Stimulated activated CD4-positive, alpha-beta T cell treated with anti-CD3 and anti-CD28 coated beads, Interleukin-1b, Interleukin-23, amount 100 ng/mL, for 24 hours (primary cell): ENCODE measurements around the gene TTLL11.

Source experiments
- DNase-seq, 4 experiments: peaks; one replicate each; pipeline ENCODE4 v3.0.0-alpha.2; 2020; ENCODE audit warnings: low read depth in 4 of 4, low spot score in 1 of 4

The TTLL11 gene

GRCh38 chr9:122053064-122053463 lies 40.0 kb downstream of the TTLL11 start:
- DNase-seq: no peak

GRCh38 chr9:122051351-122052321 lies 41.5 kb downstream of the TTLL11 start:
- peak in 2 of 4 experiments; percentile 4 to 45 for DNase-seq

- DNase-seq: no peak
Observed at GRCh38 chr9:122050167-122050566, 42.9 kb downstream of the TTLL11 start.

- no peak for DNase-seq
Observed at GRCh38 chr9:122042056-122042455, 51.1 kb downstream of the TTLL11 start.

- no peak for DNase-seq
Observed at GRCh38 chr9:122040561-122041242, 52.4 kb downstream of the TTLL11 start.

GRCh38 chr9:122039234-122039633 lies 53.9 kb downstream of the TTLL11 start:
- DNase-seq: no peak

- DNase-seq: no peak
Observed at GRCh38 chr9:122036988-122037387, 56.1 kb downstream of the TTLL11 start.

GRCh38 chr9:122036408-122036807 lies 56.7 kb downstream of the TTLL11 start:
- no peak for DNase-seq

GRCh38 chr9:122033775-122034373 lies 59.2 kb downstream of the TTLL11 start:
- no peak for DNase-seq

- no peak for DNase-seq
Observed at GRCh38 chr9:122032346-122032745, 60.8 kb downstream of the TTLL11 start.

- DNase-seq: no peak
Observed at GRCh38 chr9:122031776-122032175, 61.3 kb downstream of the TTLL11 start.

GRCh38 chr9:122031157-122031556 lies 62.0 kb downstream of the TTLL11 start:
- no peak for DNase-seq

GRCh38 chr9:122030357-122030756 lies 62.8 kb downstream of the TTLL11 start:
- DNase-seq: no peak

- no peak for DNase-seq
Observed at GRCh38 chr9:122029898-122030297, 63.2 kb downstream of the TTLL11 start.

- no peak for DNase-seq
Observed at GRCh38 chr9:122028089-122028488, 65.0 kb downstream of the TTLL11 start.

GRCh38 chr9:122020398-122020797 lies 72.7 kb downstream of the TTLL11 start:
- no peak for DNase-seq

GRCh38 chr9:122016744-122017143 lies 76.4 kb downstream of the TTLL11 start:
- DNase-seq: no peak

- no peak for DNase-seq
Observed at GRCh38 chr9:122016309-122016708, 76.8 kb downstream of the TTLL11 start.

- no peak for DNase-seq
Observed at GRCh38 chr9:122015170-122015821, 77.8 kb downstream of the TTLL11 start.

- no peak for DNase-seq
Observed at GRCh38 chr9:122011818-122012498, 81.2 kb downstream of the TTLL11 start.

- no peak for DNase-seq
Observed at GRCh38 chr9:122008559-122008958, 84.5 kb downstream of the TTLL11 start.
